Panc1 (cell line): ENCODE data around the gene KCNQ2. TPM values are rescaled to one million over a fixed set of nuclear protein-coding genes. Genes with fewer than 3 reads are reported as not detected.

Experiments used
- ATAC-seq: fragments of 200-7000 bp; cut with Tn5 transposase; 2 replicates; pipeline ENCODE4 v1.9.1; 2020; ENCODE audit warnings: mild to moderate bottlenecking, moderate library complexity
- BruUV-seq: library from RNA; stranded (reverse); fragments of 400-500 nt; replicated peaks from 2 replicates; lab custom pipeline; 2021; lab: Mats Ljungman, UMichigan
- CTCF ChIA-PET: fragments of 300-600 bp; sonication (Branson Sonifier 250); formaldehyde crosslinking; loops from one replicate; lab custom pipeline; 2022; ENCODE audit warnings: antibody characterized with exemption; lab: Charles Lee
- POLR2A ChIA-PET: fragments of 300-600 bp; sonication (Branson Sonifier 250); formaldehyde crosslinking; loops from one replicate; lab custom pipeline; 2022; ENCODE audit warnings: antibody characterized with exemption; lab: Charles Lee
- DNase-seq: peaks from one replicate; pipeline ENCODE4 v3.0.0-alpha.2; 2010; ENCODE audit warnings: low read depth, low spot score
- H3K27ac ChIP-seq: 2 replicates; pipeline ENCODE4 v1.5.1; 2011; ENCODE audit warnings: mild to moderate bottlenecking, low read length, inconsistent platforms
- H3K27me3 ChIP-seq: fragments of 200-500 bp; sonication (Bioruptor generic); 2 replicates; pipeline ENCODE4 v1.6.0; 2014; ENCODE audit warnings: low read length, inconsistent platforms; ENCODE audit not compliant: control insufficient read depth, insufficient read depth
- H3K36me3 ChIP-seq: fragments of 200-500 bp; sonication (Bioruptor generic); 2 replicates; pipeline ENCODE4 v1.5.1; 2014; ENCODE audit warnings: inconsistent platforms, mild to moderate bottlenecking, low read length, moderate library complexity; ENCODE audit not compliant: control insufficient read depth, insufficient read depth
- H3K4me1 ChIP-seq: 2 replicates; pipeline ENCODE4 v1.5.1; 2011; ENCODE audit warnings: inconsistent platforms, mild to moderate bottlenecking, low read length, moderate library complexity; ENCODE audit not compliant: control insufficient read depth, insufficient read depth
- H3K4me3 ChIP-seq, 2 experiments: 2 replicates each; pipeline ENCODE4 v1.5.1; 2011 to 2012; ENCODE audit warnings: low read depth in 2 of 2, low read length in 2 of 2, mild to moderate bottlenecking in 2 of 2, inconsistent platforms in 1 of 2, moderate library complexity in 1 of 2
- H3K9me3 ChIP-seq: fragments of 200-500 bp; sonication (Bioruptor generic); 2 replicates; pipeline ENCODE4 v1.5.1; 2014; ENCODE audit warnings: low read depth, mild to moderate bottlenecking, inconsistent platforms, low read length, moderate library complexity; ENCODE audit not compliant: control insufficient read depth, insufficient read depth
- POLR2AphosphoS5 ChIP-seq: IDR thresholded peaks from 2 replicates; pipeline ENCODE4 v1.6.1; 2012; ENCODE audit warnings: mild to moderate bottlenecking, low read depth, low read length, moderate library complexity
- SIN3A ChIP-seq: IDR thresholded peaks from 2 replicates; pipeline ENCODE4 v1.6.1; 2012; ENCODE audit warnings: low read depth, mild to moderate bottlenecking, low read length, moderate library complexity, borderline replicate concordance; ENCODE audit not compliant: insufficient read depth
- TCF7L2 ChIP-seq: IDR thresholded peaks from 2 replicates; pipeline ENCODE4 v1.6.1; 2011; ENCODE audit warnings: mild to moderate bottlenecking, low read depth, low read length, inconsistent platforms
- in situ Hi-C: cut with HindIII; loops from 2 replicates; pipeline ENCODE4 v1.10.0; 2016; ENCODE audit warnings: low sequenced_read_pairs, low pct_unique_long_range_greater_than_20kb
- intact Hi-C: fragments of 100-400 bp; cut with micrococcal nuclease; formaldehyde crosslinking; loops from one replicate; pipeline ENCODE4 v1.10.0; 2022; ENCODE audit not compliant: unreplicated experiment
- total RNA-seq: library from RNA; stranded (reverse); gene quantifications from one replicate; pipeline ENCODE4 v1.2.1, GENCODE V29; 2021; ENCODE audit not compliant: unreplicated experiment
- TF ChIP-seq, protein P1 (sequence below), 2 experiments: IDR thresholded peaks; 2 replicates each; pipeline ENCODE4 v1.6.1; 2011 to 2012; ENCODE audit warnings: low read depth in 2 of 2, control low read depth in 1 of 2, low read length in 1 of 2, mild to moderate bottlenecking in 1 of 2, moderate library complexity in 1 of 2; ENCODE audit not compliant: insufficient read depth in 1 of 2
- TF ChIP-seq, protein P2 (sequence below): fragments of 450-650 bp; IDR thresholded peaks from 2 replicates; pipeline ENCODE4 v1.5.1; 2017; ENCODE audit warnings: mild to moderate bottlenecking

Gene KCNQ2
- total RNA-seq, 1 experiment from 2014 or later = 19.4 TPM

DNA sequence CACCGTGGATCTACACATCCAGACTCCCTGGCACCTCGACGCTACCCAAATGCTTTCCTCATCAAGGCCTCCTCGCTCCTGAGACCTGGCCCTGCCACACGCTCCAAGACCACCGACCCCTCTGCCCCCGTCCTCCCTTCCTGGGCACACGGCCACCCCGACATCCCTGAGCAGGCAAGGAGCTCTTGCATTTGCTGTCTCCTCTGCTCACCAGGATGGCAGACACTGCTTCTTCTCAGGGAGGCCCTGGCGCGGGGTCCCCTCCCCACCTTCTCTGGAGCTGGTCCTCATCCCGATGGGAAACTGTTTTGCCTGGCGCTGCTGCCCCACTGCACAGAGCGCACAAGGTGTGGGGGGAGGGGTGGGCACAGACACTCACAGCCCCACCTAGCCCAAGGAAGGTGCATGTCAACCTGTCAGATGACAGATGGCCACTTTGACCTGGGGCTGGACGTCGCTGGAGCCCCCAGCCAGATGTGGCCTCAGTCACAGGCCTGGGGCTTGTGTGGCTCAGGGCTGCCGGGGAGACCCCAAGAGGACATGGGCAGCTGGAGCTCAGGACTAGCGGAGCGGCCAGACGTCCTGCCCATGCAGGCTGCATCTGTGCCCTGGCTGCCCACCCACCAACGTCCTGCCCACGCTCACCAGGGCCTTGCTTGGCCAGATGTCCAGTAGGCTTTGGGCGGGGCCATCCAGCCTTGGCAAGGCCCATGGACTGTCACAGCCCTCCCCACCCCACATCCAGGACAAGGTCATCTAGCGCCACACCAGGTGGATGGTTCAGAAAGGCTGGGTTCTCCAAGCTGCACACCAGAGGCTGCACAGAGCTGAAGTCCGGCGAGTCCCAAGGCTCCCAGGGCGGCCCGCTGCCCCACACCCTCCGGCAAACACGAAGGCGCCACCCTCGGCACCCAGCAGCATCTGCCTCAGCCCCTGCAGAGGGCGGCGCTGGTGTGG, 6.2 kb upstream of the KCNQ2 start:
- no peak for TF ChIP-seq POLR2AphosphoS5
- TF ChIP-seq, protein P1, sequence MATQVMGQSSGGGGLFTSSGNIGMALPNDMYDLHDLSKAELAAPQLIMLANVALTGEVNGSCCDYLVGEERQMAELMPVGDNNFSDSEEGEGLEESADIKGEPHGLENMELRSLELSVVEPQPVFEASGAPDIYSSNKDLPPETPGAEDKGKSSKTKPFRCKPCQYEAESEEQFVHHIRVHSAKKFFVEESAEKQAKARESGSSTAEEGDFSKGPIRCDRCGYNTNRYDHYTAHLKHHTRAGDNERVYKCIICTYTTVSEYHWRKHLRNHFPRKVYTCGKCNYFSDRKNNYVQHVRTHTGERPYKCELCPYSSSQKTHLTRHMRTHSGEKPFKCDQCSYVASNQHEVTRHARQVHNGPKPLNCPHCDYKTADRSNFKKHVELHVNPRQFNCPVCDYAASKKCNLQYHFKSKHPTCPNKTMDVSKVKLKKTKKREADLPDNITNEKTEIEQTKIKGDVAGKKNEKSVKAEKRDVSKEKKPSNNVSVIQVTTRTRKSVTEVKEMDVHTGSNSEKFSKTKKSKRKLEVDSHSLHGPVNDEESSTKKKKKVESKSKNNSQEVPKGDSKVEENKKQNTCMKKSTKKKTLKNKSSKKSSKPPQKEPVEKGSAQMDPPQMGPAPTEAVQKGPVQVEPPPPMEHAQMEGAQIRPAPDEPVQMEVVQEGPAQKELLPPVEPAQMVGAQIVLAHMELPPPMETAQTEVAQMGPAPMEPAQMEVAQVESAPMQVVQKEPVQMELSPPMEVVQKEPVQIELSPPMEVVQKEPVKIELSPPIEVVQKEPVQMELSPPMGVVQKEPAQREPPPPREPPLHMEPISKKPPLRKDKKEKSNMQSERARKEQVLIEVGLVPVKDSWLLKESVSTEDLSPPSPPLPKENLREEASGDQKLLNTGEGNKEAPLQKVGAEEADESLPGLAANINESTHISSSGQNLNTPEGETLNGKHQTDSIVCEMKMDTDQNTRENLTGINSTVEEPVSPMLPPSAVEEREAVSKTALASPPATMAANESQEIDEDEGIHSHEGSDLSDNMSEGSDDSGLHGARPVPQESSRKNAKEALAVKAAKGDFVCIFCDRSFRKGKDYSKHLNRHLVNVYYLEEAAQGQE (IDR thresholded peaks at IDR 0.05; ENCODE audit: insufficient read depth in 1 of 2, low read depth in 2 of 2, low read length in 1 of 2) = no peak
- TF ChIP-seq SIN3A = no peak
- TF ChIP-seq, protein P2, sequence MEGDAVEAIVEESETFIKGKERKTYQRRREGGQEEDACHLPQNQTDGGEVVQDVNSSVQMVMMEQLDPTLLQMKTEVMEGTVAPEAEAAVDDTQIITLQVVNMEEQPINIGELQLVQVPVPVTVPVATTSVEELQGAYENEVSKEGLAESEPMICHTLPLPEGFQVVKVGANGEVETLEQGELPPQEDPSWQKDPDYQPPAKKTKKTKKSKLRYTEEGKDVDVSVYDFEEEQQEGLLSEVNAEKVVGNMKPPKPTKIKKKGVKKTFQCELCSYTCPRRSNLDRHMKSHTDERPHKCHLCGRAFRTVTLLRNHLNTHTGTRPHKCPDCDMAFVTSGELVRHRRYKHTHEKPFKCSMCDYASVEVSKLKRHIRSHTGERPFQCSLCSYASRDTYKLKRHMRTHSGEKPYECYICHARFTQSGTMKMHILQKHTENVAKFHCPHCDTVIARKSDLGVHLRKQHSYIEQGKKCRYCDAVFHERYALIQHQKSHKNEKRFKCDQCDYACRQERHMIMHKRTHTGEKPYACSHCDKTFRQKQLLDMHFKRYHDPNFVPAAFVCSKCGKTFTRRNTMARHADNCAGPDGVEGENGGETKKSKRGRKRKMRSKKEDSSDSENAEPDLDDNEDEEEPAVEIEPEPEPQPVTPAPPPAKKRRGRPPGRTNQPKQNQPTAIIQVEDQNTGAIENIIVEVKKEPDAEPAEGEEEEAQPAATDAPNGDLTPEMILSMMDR = no peak
- no peak for TF ChIP-seq TCF7L2
- no peak for DNase-seq
- no peak for ATAC-seq
- in situ Hi-C loops (no loop called here), intact Hi-C loops (no loop called here)
- Histone ChIP-seq H3K9me3 (no peaks in the 10 kb centered on the region), H3K36me3 (no peaks in the 10 kb centered on the region), H3K4me3 (no peak overlapping the region), H3K27me3 (no peaks in the 10 kb centered on the region), H3K4me1 (peaks cover 13% of the 10 kb centered on the region), H3K27ac (no peak overlapping the region)
- ChIA-PET CTCF (no interaction called here), POLR2A (no interaction called here)
- BruUV-seq = no TSS peak

DNA sequence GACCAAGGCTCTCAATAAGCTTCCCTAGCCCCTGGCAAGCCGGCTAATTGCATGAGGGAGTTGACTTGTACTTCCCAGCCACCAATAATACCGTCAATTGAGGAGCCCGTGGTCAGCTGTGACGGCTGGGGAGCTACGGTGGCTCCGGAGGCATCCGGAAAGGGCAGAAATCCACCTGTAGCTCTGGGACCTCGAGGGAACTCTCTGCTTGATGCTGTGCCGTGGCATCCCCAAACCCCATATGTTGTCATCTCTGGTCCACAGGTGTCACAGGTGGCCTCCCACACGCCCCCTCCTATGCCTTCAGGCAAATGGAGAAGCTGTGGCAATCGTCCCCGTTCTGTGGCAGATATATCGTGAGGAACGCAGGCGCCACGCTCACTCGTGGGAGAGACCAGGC, 5.5 kb upstream of the KCNQ2 start:
- intact Hi-C loops = no loop called here

More for the DNA sequence above, 5.5 kb upstream of the KCNQ2 start:
- H3K27me3 ChIP-seq = no peaks in the 10 kb centered on the region
- in situ Hi-C loops = no loop called here
- no peak overlapping the region for H3K27ac ChIP-seq
- POLR2A ChIA-PET = no interaction called here
- peaks cover 13% of the 10 kb centered on the region for H3K4me1 ChIP-seq
- DNase-seq (no peak), ATAC-seq (no peak)
- H3K9me3 ChIP-seq = no peaks in the 10 kb centered on the region
- CTCF ChIA-PET = no interaction called here
- TF ChIP-seq TCF7L2 (no peak), SIN3A (no peak), POLR2AphosphoS5 (no peak)
- TF ChIP-seq, protein P1 (IDR thresholded peaks at IDR 0.05; ENCODE audit: insufficient read depth in 1 of 2, low read depth in 2 of 2, low read length in 1 of 2) = no peak
- TF ChIP-seq, protein P2 = no peak
- no peak overlapping the region for H3K4me3 ChIP-seq
- BruUV-seq = no TSS peak
- no peaks in the 10 kb centered on the region for H3K36me3 ChIP-seq
